GM18519 (cell line): ENCODE data around the gene N4BP2L2.
"Not testable (repeated sequence)": the region's sequence is repeated elsewhere in the genome, so short reads cannot be mapped to it uniquely, and the experiment has no call there.

Experiments
- ATAC-seq: cut with Tn5 transposase; IDR thresholded peaks from one replicate; pipeline ENCODE4 v1.9.1; 2021; ENCODE audit warnings: mild to moderate bottlenecking, moderate library complexity; ENCODE audit not compliant: unreplicated experiment, low FRiP score

Gene N4BP2L2

GRCh38 chr13:32538621-32539246 lies at the start of gene N4BP2L2:
N4BP2L2 (minus strand) TSS chr13:32538795; CDS start chr13:32537027, 1,768 bp downstream.
- peak; percentile 87 for ATAC-seq

- no peak for ATAC-seq
Observed at GRCh38 chr13:32587811-32588170, 49.2 kb upstream of the N4BP2L2 start.

- ATAC-seq = no peak
Observed at GRCh38 chr13:32587011-32587810, 48.6 kb upstream of the N4BP2L2 start.

- peak; percentile 64 for ATAC-seq
Observed at GRCh38 chr13:32586080-32586900, 47.7 kb upstream of the N4BP2L2 start, which contains the start of gene PDS5B. PDS5B (plus strand) TSS chr13:32586452; CDS start chr13:32648773, 62,321 bp downstream.

GRCh38 chr13:32585550-32586079 lies 47.0 kb upstream of the N4BP2L2 start:
- no peak for ATAC-seq

GRCh38 chr13:32582991-32583390 lies 44.4 kb upstream of the N4BP2L2 start:
- no peak for ATAC-seq

- no peak for ATAC-seq
Observed at GRCh38 chr13:32582281-32582680, 43.7 kb upstream of the N4BP2L2 start.

- ATAC-seq = no peak
Observed at GRCh38 chr13:32581177-32581786, 42.7 kb upstream of the N4BP2L2 start.

- ATAC-seq = no peak
Observed at GRCh38 chr13:32577032-32577431, 38.4 kb upstream of the N4BP2L2 start.

GRCh38 chr13:32575687-32576086 lies 37.1 kb upstream of the N4BP2L2 start:
- not testable (repeated sequence) for ATAC-seq

GRCh38 chr13:32560842-32561241 lies 22.2 kb upstream of the N4BP2L2 start:
- ATAC-seq = not testable (repeated sequence)

GRCh38 chr13:32555613-32556012 lies 17.0 kb upstream of the N4BP2L2 start:
- ATAC-seq = no peak

- no peak for ATAC-seq
Observed at GRCh38 chr13:32553720-32554119, 15.1 kb upstream of the N4BP2L2 start.

- no peak for ATAC-seq
Observed at GRCh38 chr13:32549788-32550187, 11.2 kb upstream of the N4BP2L2 start.

- no peak for ATAC-seq
Observed at GRCh38 chr13:32548837-32549236, 10.2 kb upstream of the N4BP2L2 start.

- ATAC-seq = no peak
Observed at GRCh38 chr13:32545083-32545482, 6.5 kb upstream of the N4BP2L2 start.

GRCh38 chr13:32542221-32542620 lies 3.6 kb upstream of the N4BP2L2 start:
- no peak for ATAC-seq

GRCh38 chr13:32538143-32538620 lies 413 bp downstream of the N4BP2L2 start:
- ATAC-seq = peak; percentile 36

GRCh38 chr13:32537580-32538142 lies 934 bp downstream of the N4BP2L2 start:
- no peak for ATAC-seq

GRCh38 chr13:32535748-32536147 lies 2.8 kb downstream of the N4BP2L2 start:
- ATAC-seq = no peak
